IMR-90 (cell line): Measurements from ENCODE around the gene BAZ2B.

ENCODE experiments used
- BHLHE40 ChIP-seq: fragments of 150-350 bp; IDR thresholded peaks from 2 replicates; pipeline ENCODE4 v1.6.1; 2016; ENCODE audit warnings: mild to moderate bottlenecking, low read depth, low read length
- CEBPB ChIP-seq: IDR thresholded peaks from 2 replicates; pipeline ENCODE4 v1.6.1; 2012; ENCODE audit warnings: low read depth, low read length, improper control_type of control experiment
- CHD1 ChIP-seq: IDR thresholded peaks from 2 replicates; pipeline ENCODE4 v1.6.1; 2012; ENCODE audit warnings: low read depth, low read length, improper control_type of control experiment
- CTCF ChIP-seq: conservative IDR thresholded peaks from 2 replicates; pipeline ENCODE4 v1.5.1; 2012; ENCODE audit warnings: mild to moderate bottlenecking, low read depth, low read length, improper control_type of control experiment
- MAZ ChIP-seq: IDR thresholded peaks from 2 replicates; pipeline ENCODE4 v1.6.1; 2012; ENCODE audit warnings: low read depth, mild to moderate bottlenecking, low read length, improper control_type of control experiment, moderate library complexity, borderline replicate concordance
- MXI1 ChIP-seq: IDR thresholded peaks from 2 replicates; pipeline ENCODE4 v1.6.1; 2012; ENCODE audit warnings: low read depth, mild to moderate bottlenecking, low read length, moderate library complexity, borderline replicate concordance
- POLR2A ChIP-seq: IDR thresholded peaks from 2 replicates; pipeline ENCODE4 v1.6.1; 2012; ENCODE audit warnings: mild to moderate bottlenecking, low read depth, low read length
- RAD21 ChIP-seq: IDR thresholded peaks from 2 replicates; pipeline ENCODE4 v1.6.1; 2012; ENCODE audit warnings: low read length, improper control_type of control experiment
- RFX5 ChIP-seq: IDR thresholded peaks from 2 replicates; pipeline ENCODE4 v1.8.0; 2012; ENCODE audit warnings: low read depth, mild to moderate bottlenecking, low read length, moderate library complexity
- SMC3 ChIP-seq: fragments of 150-350 bp; IDR thresholded peaks from 2 replicates; pipeline ENCODE4 v1.6.1; 2016; ENCODE audit warnings: low read depth, mild to moderate bottlenecking, antibody characterized with exemption, low read length, moderate library complexity
- USF2 ChIP-seq: fragments of 150-350 bp; IDR thresholded peaks from 2 replicates; pipeline ENCODE4 v1.6.1; 2017; ENCODE audit warnings: mild to moderate bottlenecking, antibody characterized with exemption, low read length, low read depth

- TF ChIP-seq CTCF (no peak), POLR2A (no peak), RFX5 (no peak), MAZ (no peak), SMC3 (no peak), USF2 (no peak), MXI1 (no peak), CHD1 (no peak), CEBPB (no peak), BHLHE40 (no peak), RAD21 (no peak)
Measured at GRCh38 chr2:159617100-159617499, 752 bp upstream of the BAZ2B start.
